Activated T-cell treated with anti-CD3 and anti-CD28 coated beads, Interleukin-2, amount 50 U/mL, for 4 hours (primary cell): ENCODE data around the gene CCR1. TPM values are rescaled to one million over a fixed set of nuclear protein-coding genes. Genes with fewer than 3 reads are reported as not detected.
"Not testable (repeated sequence)": the region's sequence is repeated elsewhere in the genome, so short reads cannot be mapped to it uniquely, and the experiment has no call there.

ENCODE experiments used
- ATAC-seq, 2 donors: fragments of 200-7000 bp; cut with Tn5 transposase; one replicate each; pipeline ENCODE4 v1.10.0; 2021
- DNase-seq: peaks from one replicate; pipeline ENCODE4 v3.0.0-alpha.2; 2020
- H3K27me3 Mint-ChIP-seq: one replicate; pipeline ENCODE4 v1.8.0; 2021; ENCODE audit warnings: low read depth, mixed read lengths
- H3K36me3 Mint-ChIP-seq: one replicate; pipeline ENCODE4 v1.8.0; 2022; ENCODE audit warnings: mixed read lengths; ENCODE audit not compliant: insufficient read depth
- H3K4me1 Mint-ChIP-seq: one replicate; pipeline ENCODE4 v1.8.0; 2021; ENCODE audit warnings: low read depth, mixed read lengths
- H3K4me3 Mint-ChIP-seq: one replicate; pipeline ENCODE4 v1.8.0; 2021; ENCODE audit warnings: mild to moderate bottlenecking, moderate library complexity, mixed read lengths
- H3K9me3 Mint-ChIP-seq: one replicate; pipeline ENCODE4 v1.8.0; 2021; ENCODE audit warnings: mixed read lengths
- total RNA-seq, 3 donors: library from RNA; stranded (reverse); gene quantifications; one replicate each; pipeline ENCODE4 v1.2.1, GENCODE V29; 2021

CCR1 gene
- total RNA-seq, 3 donors from 2014 or later, result 0.57 to 3.2 (median 1.2) TPM

DNA sequence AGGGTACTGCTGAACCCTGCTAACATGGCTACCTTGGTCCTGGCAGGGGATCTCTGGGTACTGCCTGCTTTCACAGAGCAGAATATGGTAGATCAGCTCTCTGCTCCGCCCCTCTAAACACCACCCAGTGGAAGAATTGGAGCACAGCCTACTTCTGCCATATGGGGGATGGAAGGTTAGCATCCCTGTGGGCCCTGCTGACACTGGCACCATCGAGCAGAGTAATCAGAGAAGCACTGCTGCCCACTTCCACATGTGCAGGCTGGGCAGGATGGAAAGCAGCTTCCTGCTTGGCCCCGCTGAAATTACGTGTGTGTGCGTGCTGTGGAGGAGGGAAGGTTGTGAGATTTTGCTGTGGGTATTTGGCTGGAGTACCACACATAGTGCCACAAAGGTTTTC lies 24.8 kb downstream of the CCR1 start:
- Mint-ChIP-seq H3K27me3 (peaks cover 3% of the 10 kb centered on the region), H3K4me1 (peaks cover 8% of the 10 kb centered on the region), H3K9me3 (no peaks in the 10 kb centered on the region), H3K36me3 (no peaks in the 10 kb centered on the region), H3K4me3 (no peak overlapping the region)
- ATAC-seq (no peak), DNase-seq (no peak)

DNA sequence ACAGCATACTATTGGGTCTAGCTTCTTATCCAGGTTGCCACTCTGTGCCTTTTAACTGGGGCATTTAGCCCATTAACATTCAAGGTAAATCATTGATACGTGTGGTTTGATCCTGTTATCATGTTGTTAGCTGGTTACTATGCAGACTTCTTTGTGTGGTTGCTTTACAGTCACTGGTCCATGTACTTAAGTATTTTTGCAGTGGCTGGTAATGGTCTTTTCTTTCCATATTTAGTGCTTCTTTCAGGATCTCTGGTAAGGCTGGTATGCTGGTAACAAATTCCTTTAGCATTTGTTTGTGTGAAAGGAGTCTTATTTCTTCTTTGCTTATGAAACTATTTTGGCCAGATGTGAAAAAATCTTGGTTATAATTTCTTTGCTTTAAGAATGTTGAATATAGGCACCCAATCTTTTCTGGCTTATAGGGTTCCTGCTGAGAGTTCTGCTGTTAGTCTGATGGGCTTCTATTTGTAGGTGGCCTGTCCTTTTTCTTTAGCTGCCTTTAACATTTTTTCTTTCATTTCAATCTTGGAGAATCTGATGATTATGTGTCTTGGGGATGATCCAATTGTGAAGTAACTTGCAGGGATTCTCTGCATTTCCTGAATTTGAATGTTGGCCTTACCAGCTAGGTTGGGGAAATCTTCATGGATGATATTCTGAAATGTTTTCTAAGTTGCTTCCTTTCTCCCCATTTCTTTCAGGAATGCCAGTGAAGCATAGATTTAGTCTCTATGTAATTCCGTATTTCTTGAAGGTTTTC lies 39.3 kb downstream of the CCR1 start:
- Mint-ChIP-seq H3K9me3 (peaks cover 13% of the 10 kb centered on the region), H3K36me3 (peaks cover 3% of the 10 kb centered on the region), H3K4me1 (no peaks in the 10 kb centered on the region), H3K27me3 (no peaks in the 10 kb centered on the region), H3K4me3 (no peak overlapping the region)
- no peak for DNase-seq
- no peak for ATAC-seq

DNA sequence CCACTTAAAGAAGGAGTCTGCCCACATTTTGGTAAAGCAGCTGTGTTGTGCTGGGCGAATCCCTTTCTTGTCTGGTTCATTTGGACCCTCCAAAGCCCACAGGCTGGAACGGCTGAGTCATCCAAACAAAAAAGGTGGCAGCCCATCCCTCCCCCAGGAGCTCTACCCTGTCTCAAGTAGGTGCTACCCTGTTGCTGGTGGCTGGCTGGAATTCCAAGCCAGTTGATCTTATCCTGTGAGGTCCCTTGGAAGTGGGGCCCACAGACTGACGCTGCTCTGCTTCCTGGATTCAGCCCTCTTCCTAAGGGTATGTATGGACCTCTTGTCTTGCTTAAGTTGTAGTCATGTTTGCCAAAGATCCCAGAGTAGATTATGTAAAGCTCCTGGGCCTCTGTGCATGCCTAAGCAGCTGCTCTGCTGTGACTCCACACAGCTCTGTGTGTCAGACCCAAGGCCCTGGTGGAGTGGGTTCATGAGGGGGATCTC lies 44.5 kb downstream of the CCR1 start:
- H3K36me3 Mint-ChIP-seq, result peaks cover 3% of the 10 kb centered on the region
- peaks cover 15% of the 10 kb centered on the region for H3K9me3 Mint-ChIP-seq
- ATAC-seq, result no peak
- no peaks in the 10 kb centered on the region for H3K4me1 Mint-ChIP-seq
- no peak overlapping the region for H3K4me3 Mint-ChIP-seq
- no peak for DNase-seq
- H3K27me3 Mint-ChIP-seq, result no peaks in the 10 kb centered on the region

DNA sequence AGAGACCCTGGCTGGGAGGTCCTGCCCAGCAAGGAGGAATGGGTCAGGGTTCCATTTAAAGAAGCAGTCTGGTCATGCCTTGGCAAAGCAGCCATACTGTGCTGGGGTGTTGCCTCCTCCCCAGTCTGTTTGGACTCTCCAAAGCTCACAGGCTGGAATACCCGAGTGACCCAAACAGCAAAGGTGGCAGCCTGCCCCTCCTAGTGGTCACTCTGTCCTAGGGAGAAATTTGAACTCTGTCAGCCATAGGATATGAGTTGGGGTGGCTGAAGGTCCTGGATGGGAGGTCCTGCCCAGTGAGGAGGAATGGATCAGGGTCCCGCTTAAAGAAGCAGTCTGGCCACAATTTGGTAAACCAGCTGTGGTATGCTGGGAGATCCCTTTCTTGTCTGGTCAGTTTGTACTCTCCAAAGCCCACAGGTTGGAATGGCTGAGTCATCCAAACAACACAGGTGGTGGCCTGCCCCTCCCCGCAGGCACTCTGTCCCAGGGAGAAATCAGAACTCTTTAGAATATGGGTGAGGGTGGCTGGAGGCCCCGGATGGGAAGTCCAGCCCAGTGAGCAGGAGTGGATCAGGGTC lies 45.0 kb downstream of the CCR1 start:
- Mint-ChIP-seq H3K4me3 (no peak overlapping the region), H3K27me3 (no peaks in the 10 kb centered on the region), H3K9me3 (peaks cover 20% of the 10 kb centered on the region), H3K4me1 (no peaks in the 10 kb centered on the region), H3K36me3 (no peaks in the 10 kb centered on the region)
- no peak for ATAC-seq
- no peak for DNase-seq

DNA sequence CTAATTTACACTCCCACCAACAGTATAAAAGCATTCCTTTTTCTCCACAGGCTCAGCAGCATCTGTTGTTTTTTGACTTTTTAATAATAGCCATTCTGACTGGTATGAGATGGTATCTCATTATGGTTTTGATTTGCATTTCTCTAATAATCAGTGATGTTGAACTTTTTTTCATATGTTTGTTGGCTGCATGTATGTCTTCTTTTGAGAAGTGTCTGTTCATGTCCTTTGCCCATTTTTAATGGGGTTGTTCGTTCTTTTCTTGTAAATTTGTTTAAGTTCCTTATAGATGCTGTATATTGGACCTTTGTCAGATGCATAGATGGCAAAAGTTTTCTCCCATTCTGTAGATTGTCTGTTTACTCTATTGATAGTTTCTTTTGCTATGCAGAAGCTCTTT lies 50.4 kb downstream of the CCR1 start:
- H3K9me3 Mint-ChIP-seq, result peaks cover 13% of the 10 kb centered on the region
- DNase-seq, ATAC-seq, H3K36me3 Mint-ChIP-seq, H3K4me3 Mint-ChIP-seq, H3K27me3 Mint-ChIP-seq, H3K4me1 Mint-ChIP-seq: not testable (repeated sequence)

DNA sequence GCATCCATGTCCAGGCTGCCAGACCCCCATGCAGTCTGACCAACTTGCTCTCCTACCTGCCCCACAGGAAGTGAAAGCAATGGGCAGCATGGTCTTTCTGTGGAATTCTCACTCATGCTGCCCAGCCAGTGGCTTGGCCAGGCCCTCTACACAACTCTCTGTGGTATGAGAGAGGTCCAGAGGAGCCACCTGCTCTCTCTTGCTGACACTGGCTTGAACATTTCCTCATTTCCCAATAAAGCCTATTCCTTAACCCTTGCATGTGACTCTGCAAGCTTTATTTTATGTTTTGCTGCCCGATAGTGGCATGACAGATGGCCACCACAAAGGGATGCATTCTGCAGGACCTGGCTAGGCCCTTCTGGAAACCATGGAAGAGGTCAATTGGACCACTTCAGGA lies 53.8 kb downstream of the CCR1 start:
- DNase-seq (no peak), ATAC-seq (no peak)
- Mint-ChIP-seq H3K36me3 (no peaks in the 10 kb centered on the region), H3K27me3 (no peaks in the 10 kb centered on the region), H3K4me3 (no peak overlapping the region), H3K4me1 (peaks cover 9% of the 10 kb centered on the region), H3K9me3 (peaks cover 13% of the 10 kb centered on the region)

Other genes starting within 250 kb of the CCR1 start
- gene FYCO1, start 212.5 kb downstream of the CCR1 start, total RNA-seq, result 1 to 10 TPM; 9.3 to 9.9 (median 9.8) TPM
- not detected for gene XCR1, start 180.8 kb downstream of the CCR1 start, total RNA-seq
- not detected for gene CCR3, start 34.1 kb upstream of the CCR1 start, total RNA-seq
- 1 to 10 TPM in 1 of 3 donors, under 1 TPM in 2; 0.18 to 1.4 (median 0.41) TPM for gene CCR2, start 145.8 kb upstream of the CCR1 start, total RNA-seq
- 1 to 10 TPM; 1.2 to 7.2 (median 2.2) TPM for gene CCR5, start 162.6 kb upstream of the CCR1 start, total RNA-seq
- gene CCRL2, start 198.9 kb upstream of the CCR1 start, total RNA-seq, result 1 to 10 TPM in 1 of 3 donors, under 1 TPM in 2; 0.43 to 1.3 (median 0.76) TPM